Dermis lymphatic vessel endothelial cell (primary cell): ENCODE results near the gene TSPAN33. TPM values are rescaled to one million over a fixed set of nuclear protein-coding genes. Genes with fewer than 3 reads are reported as not detected.

Experiments
- total RNA-seq: library from RNA; depleted of rRNA; stranded (reverse); fragments of >200 nt; gene quantifications from 2 replicates; pipeline ENCODE4 v1.2.1, GENCODE V29; 2014

The TSPAN33 gene
- 0.11 TPM in 1 of 2 replicates, not detected in the other for total RNA-seq

GRCh38 chr7:129144095-129144833 is at the start of gene TSPAN33:
Gene TSPAN33 (plus strand): TSS chr7:129144707. CDS start chr7:129144981, 274 bp downstream.

GRCh38 chr7:129188372-129188891 is 43.9 kb downstream of the TSPAN33 start, which contains the start of gene SMO:
Gene SMO (plus strand): TSS chr7:129188633. CDS start chr7:129189152, 519 bp downstream.

Other genes with a start within 250 kb of the TSPAN33 start
- gene KCP, start 234.0 kb upstream of the TSPAN33 start, total RNA-seq, result not detected in 2 replicates
- gene IRF5, start 206.8 kb upstream of the TSPAN33 start, total RNA-seq, result under 0.01 and 0.09 TPM in 2 replicates
- 40.0 and 52.3 TPM in 2 replicates for gene TNPO3, start 89.6 kb upstream of the TSPAN33 start, total RNA-seq
- gene SMO, start 43.9 kb downstream of the TSPAN33 start, total RNA-seq, result 1.5 and 2.1 TPM in 2 replicates
- 6.0 and 7.8 TPM in 2 replicates for gene AHCYL2, start 80.3 kb downstream of the TSPAN33 start, total RNA-seq